Left cardiac atrium (tissue), 2 donors: Measurements from ENCODE around the gene PCDHGA2. TPM values are rescaled to one million over a fixed set of nuclear protein-coding genes. Genes with fewer than 3 reads are reported as not detected.

ENCODE experiments used
- total RNA-seq, 2 donors: library from RNA; stranded (reverse); fragmentation: NEBNext Ultra II Directional; extraction: Animal tissue kit (Norgen Biotek cat#: 25700); gene quantifications; one replicate each; pipeline ENCODE4 v1.2.1, GENCODE V29; 2021
- donor health status: DM: no; HTN: yes; CAD: no; lungs with severe emphysema.
- donor health status: DM: yes; HTN: yes; CAD: no.

Gene PCDHGA2
- total RNA-seq, 2 donors from 2014 or later, result 4.5 to 7.3 TPM

Other genes with a start within 250 kb of the PCDHGA2 start
- gene PCDHB2, start 244.1 kb upstream of the PCDHGA2 start, total RNA-seq, result 1 to 10 TPM; 2.9 to 3.1 TPM
- 1 to 10 TPM; 1.3 to 1.9 TPM for gene PCDHB3, start 238.3 kb upstream of the PCDHGA2 start, total RNA-seq
- 1 to 10 TPM; 1.6 to 2.4 TPM for gene PCDHB4, start 216.9 kb upstream of the PCDHGA2 start, total RNA-seq
- 1 to 10 TPM; 2.7 to 3.1 TPM for gene PCDHB5, start 203.6 kb upstream of the PCDHGA2 start, total RNA-seq
- gene PCDHB6, start 188.7 kb upstream of the PCDHGA2 start, total RNA-seq, result under 1 TPM; 0.71 to 0.86 TPM
- gene PCDHB7, start 166.1 kb upstream of the PCDHGA2 start, total RNA-seq, result 1 to 10 TPM; 1.0 to 1.7 TPM
- 1 to 10 TPM; 2.6 to 6.1 TPM for gene PCDHB8, start 161.0 kb upstream of the PCDHGA2 start, total RNA-seq
- gene PCDHB16, start 156.4 kb upstream of the PCDHGA2 start, total RNA-seq, result 1 to 10 TPM; 2.6 to 3.1 TPM
- 1 to 10 TPM; 2.5 to 4.3 TPM for gene PCDHB9, start 151.6 kb upstream of the PCDHGA2 start, total RNA-seq
- gene PCDHB10, start 146.4 kb upstream of the PCDHGA2 start, total RNA-seq, result 1 to 10 TPM; 1.3 to 1.5 TPM
- 1 to 10 TPM; 1.8 to 3.3 TPM for gene PCDHB11, start 139.1 kb upstream of the PCDHGA2 start, total RNA-seq
- gene PCDHB12, start 130.0 kb upstream of the PCDHGA2 start, total RNA-seq, result 1 to 10 TPM; 2.4 to 2.6 TPM
- gene PCDHB13, start 124.8 kb upstream of the PCDHGA2 start, total RNA-seq, result 1 to 10 TPM; 3.5 to 5.3 TPM
- 1 to 10 TPM; 3.9 to 5.8 TPM for gene PCDHB14, start 115.4 kb upstream of the PCDHGA2 start, total RNA-seq
- gene PCDHB15, start 93.4 kb upstream of the PCDHGA2 start, total RNA-seq, result 1 to 10 TPM; 4.5 to 5.7 TPM
- gene SLC25A2, start 34.7 kb upstream of the PCDHGA2 start, total RNA-seq, result not detected
- gene TAF7, start 18.0 kb upstream of the PCDHGA2 start, total RNA-seq, result 10 to 100 TPM; 86.3 to 93.5 TPM
- gene PCDHGA1, start 8.2 kb upstream of the PCDHGA2 start, total RNA-seq, result 1 to 10 TPM; 1.4 to 1.8 TPM
- gene PCDHGA3, start 5.1 kb downstream of the PCDHGA2 start, total RNA-seq, result 1 to 10 TPM; 5.0 to 5.8 TPM
- 1 to 10 TPM; 3.0 to 3.2 TPM for gene PCDHGB1, start 11.3 kb downstream of the PCDHGA2 start, total RNA-seq
- 1 to 10 TPM; 4.0 to 4.3 TPM for gene PCDHGA4, start 16.3 kb downstream of the PCDHGA2 start, total RNA-seq
- gene PCDHGB2, start 21.2 kb downstream of the PCDHGA2 start, total RNA-seq, result 1 to 10 TPM; 4.0 to 5.4 TPM
- gene PCDHGA5, start 25.4 kb downstream of the PCDHGA2 start, total RNA-seq, result 1 to 10 TPM; 3.5 to 4.3 TPM
- 1 to 10 TPM; 3.9 to 4.6 TPM for gene PCDHGB3, start 31.5 kb downstream of the PCDHGA2 start, total RNA-seq
- 1 to 10 TPM; 3.7 to 4.4 TPM for gene PCDHGA6, start 35.1 kb downstream of the PCDHGA2 start, total RNA-seq
- 1 to 10 TPM; 3.2 to 3.5 TPM for gene PCDHGA7, start 44.0 kb downstream of the PCDHGA2 start, total RNA-seq
- 1 to 10 TPM; 4.4 to 4.5 TPM for gene PCDHGB4, start 48.9 kb downstream of the PCDHGA2 start, total RNA-seq
- gene PCDHGA8, start 53.9 kb downstream of the PCDHGA2 start, total RNA-seq, result 1 to 10 TPM; 2.9 to 3.7 TPM
- gene PCDHGB5, start 59.2 kb downstream of the PCDHGA2 start, total RNA-seq, result 1 to 10 TPM; 6.4 to 7.7 TPM
- 1 to 10 TPM; 3.6 to 4.0 TPM for gene PCDHGA9, start 64.0 kb downstream of the PCDHGA2 start, total RNA-seq
- 1 to 10 TPM; 4.9 to 5.2 TPM for gene PCDHGB6, start 69.3 kb downstream of the PCDHGA2 start, total RNA-seq
- gene PCDHGA10, start 74.2 kb downstream of the PCDHGA2 start, total RNA-seq, result 1 to 10 TPM; 3.3 to 4.6 TPM
- gene PCDHGB7, start 78.9 kb downstream of the PCDHGA2 start, total RNA-seq, result 1 to 10 TPM; 7.6 to 8.8 TPM
- gene PCDHGA11, start 82.3 kb downstream of the PCDHGA2 start, total RNA-seq, result 1 to 10 TPM; 3.2 to 3.5 TPM
- gene PCDHGA12, start 91.7 kb downstream of the PCDHGA2 start, total RNA-seq, result 1 to 10 TPM; 4.5 to 6.5 TPM
- gene PCDHGC3, start 137.2 kb downstream of the PCDHGA2 start, total RNA-seq, result 10 to 100 TPM; 33.7 to 39.1 TPM
- gene PCDHGC4, start 146.3 kb downstream of the PCDHGA2 start, total RNA-seq, result 1 to 10 TPM; 1.4 to 1.7 TPM
- 1 to 10 TPM in 1 of 2 donors, under 1 TPM in 1; 0.97 to 1.7 TPM for gene PCDHGC5, start 150.3 kb downstream of the PCDHGA2 start, total RNA-seq